Nephron (organoid): ENCODE measurements around the gene BBS1.

Experiments
- H3K27ac Mint-ChIP-seq, 3 experiments: 2 replicates each; pipeline ENCODE4 v1.8.0; 2020; ENCODE audit warnings: mixed read lengths in 3 of 3, mild to moderate bottlenecking in 2 of 3, moderate library complexity in 1 of 3
- H3K27me3 Mint-ChIP-seq: 2 replicates; pipeline ENCODE4 v1.8.0; 2021; ENCODE audit warnings: low read depth, mild to moderate bottlenecking, moderate library complexity, mixed read lengths
- H3K36me3 Mint-ChIP-seq: 2 replicates; pipeline ENCODE4 v1.8.0; 2020; ENCODE audit warnings: low read depth, mixed read lengths
- H3K4me1 Mint-ChIP-seq: 2 replicates; pipeline ENCODE4 v1.8.0; 2020; ENCODE audit warnings: mixed read lengths
- H3K4me3 Mint-ChIP-seq, 3 experiments: 2 replicates each; pipeline ENCODE4 v1.8.0; 2020; ENCODE audit warnings: mild to moderate bottlenecking in 3 of 3, mixed read lengths in 3 of 3, moderate library complexity in 2 of 3
- H3K9me3 Mint-ChIP-seq: 2 replicates; pipeline ENCODE4 v1.8.0; 2020; ENCODE audit warnings: mixed read lengths
- TF ChIP-seq, protein P1 (sequence below), 3 experiments: fragments of 200-600 bp; sonication (generic); IDR thresholded peaks; one replicate each; pipeline ENCODE4 v1.5.0; 2021; ENCODE audit warnings: antibody characterized with exemption in 3 of 3; ENCODE audit not compliant: unreplicated experiment in 3 of 3

Gene BBS1

DNA sequence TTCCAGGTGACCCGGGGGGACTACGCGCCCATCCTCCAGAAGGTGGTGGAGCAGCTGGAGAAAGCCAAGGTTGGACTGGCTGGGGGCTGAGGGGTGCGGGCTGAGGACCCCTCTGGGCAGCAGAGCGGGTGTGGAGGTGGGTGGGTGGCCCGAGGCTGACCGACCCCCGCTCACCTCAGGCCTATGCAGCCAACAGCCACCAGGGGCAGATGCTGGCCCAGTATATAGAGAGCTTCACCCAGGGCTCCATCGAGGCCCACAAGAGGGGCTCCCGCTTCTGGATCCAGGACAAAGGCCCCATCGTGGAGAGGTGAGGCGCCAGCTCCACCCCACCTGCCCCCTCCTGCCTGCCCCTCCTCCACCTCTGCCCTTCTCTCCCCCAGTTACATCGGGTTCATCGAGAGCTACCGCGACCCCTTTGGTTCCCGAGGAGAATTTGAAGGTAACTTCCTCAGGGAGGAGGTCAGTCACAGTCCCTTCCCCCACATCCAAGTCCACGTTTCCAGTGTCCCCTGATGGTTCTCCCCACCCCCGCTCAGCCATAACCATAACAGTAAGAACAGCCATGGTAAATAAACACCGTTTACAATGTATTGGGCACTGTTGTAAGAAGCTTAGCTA lies 19.0 kb upstream of the BBS1 start:
- Mint-ChIP-seq H3K36me3 (peaks cover 3% of the 10 kb centered on the region), H3K27ac (no peak overlapping the region), H3K9me3 (no peaks in the 10 kb centered on the region), H3K4me1 (peaks cover 5% of the 10 kb centered on the region), H3K27me3 (no peaks in the 10 kb centered on the region), H3K4me3 (no peak overlapping the region)
- TF ChIP-seq, protein P1, sequence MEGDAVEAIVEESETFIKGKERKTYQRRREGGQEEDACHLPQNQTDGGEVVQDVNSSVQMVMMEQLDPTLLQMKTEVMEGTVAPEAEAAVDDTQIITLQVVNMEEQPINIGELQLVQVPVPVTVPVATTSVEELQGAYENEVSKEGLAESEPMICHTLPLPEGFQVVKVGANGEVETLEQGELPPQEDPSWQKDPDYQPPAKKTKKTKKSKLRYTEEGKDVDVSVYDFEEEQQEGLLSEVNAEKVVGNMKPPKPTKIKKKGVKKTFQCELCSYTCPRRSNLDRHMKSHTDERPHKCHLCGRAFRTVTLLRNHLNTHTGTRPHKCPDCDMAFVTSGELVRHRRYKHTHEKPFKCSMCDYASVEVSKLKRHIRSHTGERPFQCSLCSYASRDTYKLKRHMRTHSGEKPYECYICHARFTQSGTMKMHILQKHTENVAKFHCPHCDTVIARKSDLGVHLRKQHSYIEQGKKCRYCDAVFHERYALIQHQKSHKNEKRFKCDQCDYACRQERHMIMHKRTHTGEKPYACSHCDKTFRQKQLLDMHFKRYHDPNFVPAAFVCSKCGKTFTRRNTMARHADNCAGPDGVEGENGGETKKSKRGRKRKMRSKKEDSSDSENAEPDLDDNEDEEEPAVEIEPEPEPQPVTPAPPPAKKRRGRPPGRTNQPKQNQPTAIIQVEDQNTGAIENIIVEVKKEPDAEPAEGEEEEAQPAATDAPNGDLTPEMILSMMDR (IDR thresholded peaks at IDR 0.05; ENCODE audit: unreplicated experiment in 3 of 3) = peak in 2 of 3 experiments; percentile 35 to 47

DNA sequence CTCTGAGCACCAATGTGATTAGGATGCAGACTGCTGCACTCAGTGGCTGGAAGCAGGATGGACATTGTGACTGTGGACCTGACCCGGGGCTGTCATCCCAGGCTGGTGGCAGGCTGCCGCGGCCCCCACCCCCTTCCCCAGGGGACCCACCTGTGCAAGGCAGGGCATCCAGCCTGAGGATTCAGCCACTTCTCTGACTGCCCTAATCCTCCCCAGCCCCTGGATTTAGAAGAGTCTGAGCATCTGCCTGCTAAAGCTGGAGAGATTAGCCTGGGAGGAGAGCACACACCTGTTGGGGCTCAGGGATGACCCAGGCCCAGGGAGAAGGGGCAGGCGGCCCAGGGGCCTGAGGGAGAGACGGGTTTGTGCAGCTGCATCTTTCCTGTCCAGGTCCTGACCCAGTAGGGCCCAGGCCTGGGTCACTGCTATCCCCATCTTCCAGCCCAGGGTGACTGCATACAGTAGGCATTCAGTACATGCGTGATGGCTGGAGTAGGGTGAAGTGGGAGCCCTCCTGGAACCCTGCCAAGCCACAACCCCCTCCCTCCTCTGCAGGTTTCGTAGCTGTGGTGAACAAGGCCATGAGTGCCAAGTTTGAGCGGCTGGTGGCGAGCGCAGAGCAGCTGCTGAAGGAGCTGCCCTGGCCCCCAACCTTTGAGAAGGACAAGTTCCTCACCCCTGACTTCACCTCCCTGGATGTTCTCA lies 18.1 kb upstream of the BBS1 start:
- no peak overlapping the region for H3K27ac Mint-ChIP-seq
- H3K9me3 Mint-ChIP-seq = no peaks in the 10 kb centered on the region
- no peak overlapping the region for H3K4me3 Mint-ChIP-seq
- H3K36me3 Mint-ChIP-seq = peaks cover 3% of the 10 kb centered on the region
- H3K4me1 Mint-ChIP-seq = peaks cover 5% of the 10 kb centered on the region
- no peaks in the 10 kb centered on the region for H3K27me3 Mint-ChIP-seq
- TF ChIP-seq, protein P1 (IDR thresholded peaks at IDR 0.05; ENCODE audit: unreplicated experiment in 3 of 3) = no peak

DNA sequence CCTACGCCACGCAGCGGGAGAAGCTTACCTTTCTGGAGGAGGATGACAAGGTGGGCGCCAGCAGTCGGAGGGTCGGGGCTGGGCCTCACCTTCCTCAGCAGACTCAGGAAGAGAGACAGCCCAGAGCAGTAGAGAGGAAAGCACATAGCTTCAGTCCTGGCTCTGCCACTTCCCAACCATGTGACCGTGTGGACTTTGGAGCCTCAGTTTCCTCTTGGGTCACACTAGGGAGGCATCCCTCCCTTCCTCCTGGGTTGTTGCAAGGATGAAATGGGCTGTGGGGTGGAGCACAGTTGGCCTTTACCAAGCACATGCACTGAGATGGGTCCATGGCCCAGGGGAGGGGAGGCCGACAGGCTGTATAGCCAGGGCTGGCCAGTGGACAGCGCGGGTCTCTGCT lies 17.3 kb upstream of the BBS1 start:
- H3K4me1 Mint-ChIP-seq = peaks cover 5% of the 10 kb centered on the region

DNA sequence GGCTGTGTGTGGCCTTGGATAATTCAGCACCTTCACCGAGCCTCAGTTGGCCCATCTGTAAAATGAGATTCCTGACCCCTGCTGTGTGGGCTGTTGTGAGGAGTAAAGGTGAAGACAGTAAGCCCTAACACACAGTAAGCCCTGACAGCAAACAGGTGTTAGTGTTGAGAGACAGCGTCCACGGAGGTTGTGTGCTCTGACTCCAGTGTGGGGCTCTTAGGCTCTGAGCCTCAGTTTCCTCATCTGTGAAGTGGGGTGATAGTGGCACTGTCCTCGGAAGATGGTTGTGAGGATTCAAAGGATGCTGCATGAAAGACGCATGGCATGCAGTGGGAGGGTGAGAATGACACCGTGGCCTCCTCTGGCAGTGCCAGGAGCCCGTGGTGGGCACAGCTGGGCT lies 16.0 kb upstream of the BBS1 start:
- Mint-ChIP-seq H3K4me1 (peaks cover 5% of the 10 kb centered on the region), H3K36me3 (no peaks in the 10 kb centered on the region)

More for the DNA sequence above, 17.3 kb upstream of the BBS1 start:
- TF ChIP-seq, protein P1 (IDR thresholded peaks at IDR 0.05; ENCODE audit: unreplicated experiment in 3 of 3) = no peak
- Mint-ChIP-seq H3K36me3 (peaks cover 3% of the 10 kb centered on the region), H3K9me3 (no peaks in the 10 kb centered on the region), H3K27me3 (no peaks in the 10 kb centered on the region), H3K4me3 (no peak overlapping the region), H3K27ac (no peak overlapping the region)

DNA sequence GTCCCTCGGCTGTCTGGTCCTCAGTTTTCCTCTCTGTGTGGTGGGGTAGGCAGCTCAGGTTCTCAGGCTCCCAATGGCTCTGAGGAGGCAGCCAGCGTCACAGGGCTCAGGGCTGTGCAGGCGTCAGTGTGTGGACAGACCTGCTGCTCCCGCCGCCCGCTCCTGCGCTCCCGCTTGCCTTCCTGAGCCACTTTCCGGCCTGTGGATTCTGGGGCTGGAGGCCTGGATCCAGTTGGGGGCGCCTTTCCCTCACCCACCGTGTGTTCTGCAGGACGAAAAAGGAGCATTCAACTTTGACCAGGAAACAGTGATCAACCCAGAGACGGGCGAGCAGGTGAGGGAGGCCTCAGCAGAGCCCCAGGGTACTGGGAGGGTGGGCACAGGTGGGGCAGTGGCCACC lies 15.5 kb upstream of the BBS1 start:
- Mint-ChIP-seq H3K27ac (no peak overlapping the region), H3K4me1 (peaks cover 5% of the 10 kb centered on the region), H3K27me3 (no peaks in the 10 kb centered on the region), H3K36me3 (peaks cover 3% of the 10 kb centered on the region), H3K4me3 (no peak overlapping the region), H3K9me3 (no peaks in the 10 kb centered on the region)
- TF ChIP-seq, protein P1 (IDR thresholded peaks at IDR 0.05; ENCODE audit: unreplicated experiment in 3 of 3) = no peak

More for the DNA sequence above, 16.0 kb upstream of the BBS1 start:
- TF ChIP-seq, protein P1 (IDR thresholded peaks at IDR 0.05; ENCODE audit: unreplicated experiment in 3 of 3) = no peak
- H3K27ac Mint-ChIP-seq = no peak overlapping the region
- H3K4me3 Mint-ChIP-seq = no peak overlapping the region
- no peaks in the 10 kb centered on the region for H3K9me3 Mint-ChIP-seq
- H3K27me3 Mint-ChIP-seq = no peaks in the 10 kb centered on the region
